C4-2B (cell line): ENCODE measurements around the gene CTH.
"Not testable (repeated sequence)": the region's sequence is repeated elsewhere in the genome, so short reads cannot be mapped to it uniquely, and the experiment has no call there.

Source experiments
- H3K27ac ChIP-seq: fragments of 450-650 bp; 2 replicates; pipeline ENCODE4 v1.5.1; 2017
- ZFX ChIP-seq: fragments of 450-650 bp; IDR thresholded peaks from 2 replicates; pipeline ENCODE4 v1.6.1; 2017
- TF ChIP-seq, protein P1 (sequence below): fragments of 450-650 bp; conservative IDR thresholded peaks from 2 replicates; pipeline ENCODE4 v1.5.1; 2017; ENCODE audit warnings: mild to moderate bottlenecking

CTH gene

DNA sequence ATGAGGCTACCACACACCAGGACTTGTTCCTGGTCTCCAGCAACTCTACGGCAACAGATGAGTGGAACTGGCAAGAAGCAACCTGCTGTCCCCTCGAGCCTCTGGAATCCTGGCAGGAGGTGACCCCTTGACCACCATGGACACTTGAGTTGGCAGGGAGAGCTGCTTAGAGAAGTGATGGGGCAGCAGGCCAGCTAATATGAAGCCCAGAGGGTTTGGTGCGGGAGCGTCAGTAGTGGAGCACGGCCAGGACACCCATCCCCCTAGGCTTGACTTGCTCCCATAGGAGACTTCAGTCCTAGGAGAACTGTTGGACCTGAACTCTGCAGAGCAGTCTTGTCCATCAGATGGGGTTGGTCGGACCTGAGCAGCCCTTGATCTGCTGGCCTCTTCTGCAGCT lies 56.5 kb downstream of the CTH start:
- H3K27ac ChIP-seq = no peak overlapping the region
- TF ChIP-seq, protein P1, sequence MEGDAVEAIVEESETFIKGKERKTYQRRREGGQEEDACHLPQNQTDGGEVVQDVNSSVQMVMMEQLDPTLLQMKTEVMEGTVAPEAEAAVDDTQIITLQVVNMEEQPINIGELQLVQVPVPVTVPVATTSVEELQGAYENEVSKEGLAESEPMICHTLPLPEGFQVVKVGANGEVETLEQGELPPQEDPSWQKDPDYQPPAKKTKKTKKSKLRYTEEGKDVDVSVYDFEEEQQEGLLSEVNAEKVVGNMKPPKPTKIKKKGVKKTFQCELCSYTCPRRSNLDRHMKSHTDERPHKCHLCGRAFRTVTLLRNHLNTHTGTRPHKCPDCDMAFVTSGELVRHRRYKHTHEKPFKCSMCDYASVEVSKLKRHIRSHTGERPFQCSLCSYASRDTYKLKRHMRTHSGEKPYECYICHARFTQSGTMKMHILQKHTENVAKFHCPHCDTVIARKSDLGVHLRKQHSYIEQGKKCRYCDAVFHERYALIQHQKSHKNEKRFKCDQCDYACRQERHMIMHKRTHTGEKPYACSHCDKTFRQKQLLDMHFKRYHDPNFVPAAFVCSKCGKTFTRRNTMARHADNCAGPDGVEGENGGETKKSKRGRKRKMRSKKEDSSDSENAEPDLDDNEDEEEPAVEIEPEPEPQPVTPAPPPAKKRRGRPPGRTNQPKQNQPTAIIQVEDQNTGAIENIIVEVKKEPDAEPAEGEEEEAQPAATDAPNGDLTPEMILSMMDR = no peak
- no peak for TF ChIP-seq ZFX

DNA sequence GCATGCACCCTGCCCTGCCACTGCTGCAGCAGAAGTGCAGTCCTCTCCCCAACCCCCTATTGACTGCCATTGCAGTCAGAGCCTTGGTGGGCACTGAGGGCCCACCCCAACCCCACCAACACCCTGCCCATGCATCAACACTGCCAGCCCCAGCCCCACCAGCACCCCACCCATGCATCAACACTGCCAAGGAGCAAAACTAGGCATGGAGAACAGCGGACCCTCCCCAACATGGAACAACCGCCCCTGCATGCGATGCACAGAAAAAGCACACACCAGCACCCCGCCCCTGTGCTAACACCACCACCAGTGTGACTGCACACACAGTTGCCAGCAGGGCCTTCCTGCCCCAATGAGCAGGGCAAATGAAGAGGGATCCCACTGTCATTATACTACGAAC lies 57.1 kb downstream of the CTH start:
- no peak for TF ChIP-seq ZFX
- TF ChIP-seq, protein P1 = no peak
- H3K27ac ChIP-seq = no peak overlapping the region

DNA sequence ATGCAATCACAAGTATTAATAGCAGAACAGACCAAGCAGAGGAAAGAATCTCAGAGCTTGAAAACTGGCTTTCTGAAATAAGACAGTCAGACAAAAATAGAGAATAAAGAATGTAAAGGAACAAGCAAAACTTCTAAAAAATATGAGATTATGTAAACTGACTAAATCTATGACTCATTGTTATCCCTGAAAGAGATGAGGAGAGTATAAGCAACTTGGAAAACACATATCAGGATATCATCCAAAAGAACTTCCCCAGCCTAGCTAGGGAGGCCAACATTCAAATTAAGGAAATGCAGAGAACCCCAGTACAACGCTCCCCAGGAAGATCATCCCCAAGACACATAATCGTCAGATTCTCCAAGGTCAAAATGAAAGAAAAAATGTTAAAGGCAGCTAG lies 58.1 kb downstream of the CTH start:
- H3K27ac ChIP-seq = not testable (repeated sequence)

DNA sequence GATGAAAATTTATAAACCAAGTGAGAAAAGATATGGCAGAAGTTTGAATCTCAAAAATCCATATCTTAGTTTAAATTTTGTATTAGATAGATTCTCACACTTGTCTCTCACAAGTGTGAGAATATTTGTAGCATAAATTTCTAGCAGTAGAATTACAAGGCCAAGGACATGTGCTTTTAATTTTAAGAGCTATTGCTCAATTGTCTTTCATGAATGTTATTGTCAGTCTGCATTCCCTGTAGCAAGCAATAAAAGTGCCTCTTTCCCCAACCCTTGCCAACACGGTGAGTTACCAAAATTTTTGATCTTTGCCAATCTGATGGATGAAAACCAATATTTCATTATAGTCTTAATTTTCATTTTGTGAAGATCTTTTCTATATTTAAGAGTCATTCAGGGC lies 64.0 kb downstream of the CTH start:
- H3K27ac ChIP-seq = no peak overlapping the region
- TF ChIP-seq ZFX = no peak
- TF ChIP-seq, protein P1 = no peak

DNA sequence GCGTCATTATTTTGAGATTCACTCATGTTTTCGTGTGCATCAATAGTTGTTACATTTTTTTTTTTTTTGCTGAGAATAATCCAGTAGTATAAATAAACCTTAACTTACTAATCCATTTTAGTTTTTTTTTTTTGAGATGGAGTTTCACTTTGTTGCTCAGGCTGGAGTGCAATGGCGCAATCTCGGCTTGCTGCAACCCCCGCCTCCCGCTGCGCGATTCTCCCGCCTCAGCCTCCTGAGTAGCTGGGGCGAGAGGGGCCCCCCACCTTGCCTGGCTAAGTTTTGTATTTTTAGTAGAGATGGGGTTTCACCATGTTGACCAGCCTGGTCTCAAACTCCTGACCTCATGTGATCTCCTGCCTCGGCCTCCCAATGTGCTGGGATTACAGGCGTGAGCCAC lies 66.0 kb downstream of the CTH start:
- no peak overlapping the region for H3K27ac ChIP-seq
- TF ChIP-seq, protein P1 = no peak

DNA sequence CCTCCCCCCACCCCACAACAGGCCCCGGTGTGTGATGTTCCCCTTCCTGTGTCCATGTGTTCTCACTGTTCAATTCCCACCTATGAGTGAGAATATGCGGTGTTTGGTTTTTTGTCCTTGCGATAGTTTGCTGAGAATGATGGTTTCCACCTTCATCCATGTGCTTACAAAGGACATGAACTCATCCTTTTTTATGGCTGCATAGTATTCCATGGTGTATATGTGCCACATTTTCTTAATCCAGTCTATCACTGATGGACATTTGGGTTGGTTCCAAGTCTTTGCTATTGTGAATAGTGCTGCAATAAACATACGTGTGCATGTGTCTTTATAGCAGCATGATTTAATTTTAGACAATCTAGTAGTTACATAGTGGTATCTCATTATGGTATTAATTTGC lies 66.8 kb downstream of the CTH start:
- not testable (repeated sequence) for H3K27ac ChIP-seq

DNA sequence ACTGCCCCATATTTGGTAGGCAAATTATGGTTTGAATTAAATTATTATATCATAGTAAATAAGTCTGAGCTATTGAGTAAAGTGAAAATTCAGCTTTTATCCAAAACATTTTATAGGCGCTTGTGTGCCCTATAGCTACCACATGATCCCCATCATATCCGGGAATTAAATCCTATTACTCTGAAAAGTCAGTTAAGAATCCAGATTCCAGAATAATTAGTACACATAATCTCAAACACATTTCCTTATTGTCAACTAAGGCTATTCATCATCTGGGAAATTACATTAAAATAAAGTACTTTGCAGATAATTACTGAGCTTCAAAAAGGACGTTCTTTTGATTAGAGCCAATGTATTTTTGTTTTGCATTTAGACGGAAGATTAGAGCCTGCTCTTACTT lies 72.3 kb downstream of the CTH start:
- H3K27ac ChIP-seq = no peak overlapping the region
- TF ChIP-seq, protein P1 = no peak
- TF ChIP-seq ZFX = no peak

DNA sequence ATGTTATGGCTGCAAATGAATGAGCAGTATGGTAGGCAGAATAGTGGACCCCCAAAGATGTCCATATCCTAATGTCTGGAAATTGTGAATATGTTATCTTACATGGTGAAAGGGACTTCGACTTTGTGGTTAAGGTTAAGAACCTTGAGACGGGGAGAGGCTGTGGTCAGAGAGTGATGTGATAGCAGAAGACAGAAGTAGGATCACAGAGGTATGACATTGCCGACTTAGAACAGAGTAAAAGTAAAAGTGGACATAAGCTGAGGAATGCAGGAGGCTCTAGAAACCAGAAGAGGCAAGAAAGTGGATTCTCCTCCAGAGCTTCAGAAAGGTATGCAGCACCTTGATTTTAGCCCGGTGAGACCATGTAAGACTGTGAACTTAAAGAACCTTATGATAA lies 74.6 kb downstream of the CTH start:
- TF ChIP-seq, protein P1 = no peak
- TF ChIP-seq ZFX = no peak
- no peak overlapping the region for H3K27ac ChIP-seq
